Measurements from ENCODE around the gene TNFSF15.

- TF ChIP-seq CTCF (conservative IDR thresholded peaks at IDR 0.05): no peak
- no peak for TF ChIP-seq ZFX (IDR thresholded peaks at IDR 0.05)
Observed at GRCh38 chr9:114745879-114746550, 59.8 kb downstream of the TNFSF15 start.

Measured in C4-2B (cell line).